SKM-1 treated with dmso at 0.1 percent for 144 hours (cell line): ENCODE measurements around the gene DOK7.
"Not testable (repeated sequence)": the region's sequence is repeated elsewhere in the genome, so short reads cannot be mapped to it uniquely, and the experiment has no call there.

Source experiments
- DNase-seq: peaks from one replicate; lab custom pipeline; 2025; ENCODE audit not compliant: unreplicated experiment; lab: John Stamatoyannopoulos, UW

Gene DOK7

DNA sequence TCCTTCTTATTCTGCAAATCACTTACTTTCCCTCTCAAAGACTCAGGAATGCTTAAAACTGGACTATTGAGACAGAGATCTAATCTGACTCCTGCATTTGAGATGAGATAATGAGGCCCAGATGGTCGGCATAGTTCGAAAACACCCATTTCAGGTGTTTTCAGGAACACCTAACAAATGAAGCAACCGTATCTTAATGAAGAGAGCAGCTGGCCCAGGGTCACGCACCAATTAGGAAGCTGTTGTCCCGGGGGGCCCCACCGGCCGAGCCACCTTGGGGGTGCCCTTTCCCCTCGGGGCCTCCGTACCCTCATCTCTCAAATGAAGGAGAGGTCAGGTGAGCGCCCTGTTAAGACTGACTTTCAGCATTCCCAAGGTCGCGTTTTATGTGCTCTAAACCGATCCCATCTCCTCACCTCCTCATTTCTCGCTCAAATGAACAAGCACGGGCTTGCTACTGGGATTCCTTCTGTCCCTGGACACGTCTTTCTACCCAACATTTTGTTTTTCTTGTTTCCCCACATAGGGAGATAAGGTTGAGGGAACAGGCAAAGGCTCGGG lies 68.3 kb downstream of the DOK7 start:
- DNase-seq: no peak

DNA sequence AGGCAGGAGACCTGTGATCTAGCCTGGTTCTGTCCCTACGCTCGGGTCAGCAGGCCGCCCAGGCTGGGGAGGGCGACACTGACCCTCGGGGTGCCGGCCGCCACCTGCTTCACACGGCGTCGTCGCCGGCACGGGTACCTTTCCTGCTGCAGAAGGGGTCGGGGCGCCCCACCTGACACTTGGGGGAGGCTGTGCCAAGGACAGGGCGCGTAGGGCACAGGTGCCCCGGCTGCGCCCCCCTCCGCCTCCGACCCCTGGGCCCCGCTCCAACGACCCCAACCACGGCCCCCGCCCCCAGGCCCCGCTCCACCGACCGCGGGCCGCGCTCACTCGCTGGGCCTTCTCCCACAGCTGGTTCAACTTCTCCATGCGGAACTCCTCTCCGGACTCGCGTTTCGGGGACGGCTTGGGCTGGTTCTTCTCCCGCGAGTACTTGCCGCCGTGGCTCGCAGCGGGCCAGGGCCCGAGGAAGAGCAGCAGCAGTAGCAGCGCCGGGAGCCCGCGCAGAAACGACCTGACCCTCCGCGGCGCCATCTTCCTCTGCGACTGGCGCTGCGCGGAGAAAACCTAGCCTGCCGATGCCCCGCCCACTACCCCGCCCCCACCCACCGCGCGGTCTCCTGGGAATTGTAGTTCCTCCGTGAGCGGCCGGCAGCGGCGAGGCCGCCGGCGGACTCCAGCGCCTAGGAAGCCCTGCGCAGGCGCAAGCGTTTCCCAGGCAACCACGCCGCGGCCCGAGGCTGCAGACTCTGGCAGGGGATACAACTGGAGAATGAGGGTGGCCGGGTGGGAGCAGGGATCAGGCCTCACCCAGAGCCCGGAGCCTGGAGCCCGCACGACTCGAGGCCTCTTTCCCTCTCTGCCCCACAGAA lies 69.0 kb downstream of the DOK7 start, which contains the start of gene LRPAP1:
LRPAP1 (minus strand) TSS at position 544 of the 872 bp plus-strand sequence; CDS start at position 534, 10 bp downstream.
- peak; percentile 86 for DNase-seq

DNA sequence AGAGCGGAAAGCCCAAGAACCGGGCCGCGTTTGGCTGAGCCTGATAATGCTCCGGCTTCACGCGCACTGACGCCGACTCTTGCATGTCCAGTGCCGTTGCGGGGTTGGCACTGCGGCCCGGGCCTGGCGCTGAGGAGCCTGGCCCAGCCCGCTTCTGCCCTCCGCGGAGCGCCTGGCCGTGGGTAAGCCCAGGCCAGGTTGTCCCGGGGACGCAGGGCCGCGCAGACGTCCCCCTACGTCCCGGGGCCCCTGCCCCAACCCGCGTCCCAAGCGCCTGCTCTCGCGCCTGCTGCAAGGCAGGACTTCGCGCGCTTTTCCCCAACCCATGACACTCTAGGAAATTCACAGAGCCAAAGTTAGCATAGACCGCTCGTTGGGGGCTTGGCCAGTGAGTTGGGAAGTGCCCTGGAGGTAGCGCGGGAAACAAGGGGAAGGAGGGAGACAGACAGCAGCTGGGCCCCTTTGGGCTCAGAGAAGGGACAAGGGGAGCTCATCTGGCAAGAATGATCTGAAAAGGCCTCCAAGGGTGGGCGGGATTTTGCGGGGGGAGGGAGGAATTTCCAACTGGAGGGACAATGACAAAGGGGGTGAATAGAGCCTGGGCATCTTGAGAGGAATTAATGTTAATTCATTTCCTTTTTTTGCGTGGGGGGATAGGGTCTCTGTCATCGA lies 69.8 kb downstream of the DOK7 start:
- DNase-seq: no peak

DNA sequence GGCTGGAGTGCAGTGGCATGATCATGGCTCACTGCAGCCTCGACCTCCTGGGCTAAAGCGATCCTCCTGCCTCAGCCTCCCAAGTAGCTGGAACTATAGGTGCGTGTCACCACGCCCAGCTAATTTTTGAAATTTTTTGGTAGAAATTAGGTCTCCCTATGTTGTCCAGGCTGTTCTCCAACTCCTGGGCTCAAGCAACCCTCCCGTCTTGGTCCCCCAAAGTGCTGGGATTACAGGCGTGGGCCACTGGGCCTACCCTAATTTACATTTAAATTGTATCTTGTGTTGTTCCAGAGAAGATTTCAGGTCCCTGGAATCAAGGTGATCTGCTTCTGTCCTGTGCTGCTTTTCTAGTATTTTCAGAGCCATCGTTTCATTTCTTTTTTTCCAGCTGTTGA lies 70.3 kb downstream of the DOK7 start:
- DNase-seq: no peak

DNA sequence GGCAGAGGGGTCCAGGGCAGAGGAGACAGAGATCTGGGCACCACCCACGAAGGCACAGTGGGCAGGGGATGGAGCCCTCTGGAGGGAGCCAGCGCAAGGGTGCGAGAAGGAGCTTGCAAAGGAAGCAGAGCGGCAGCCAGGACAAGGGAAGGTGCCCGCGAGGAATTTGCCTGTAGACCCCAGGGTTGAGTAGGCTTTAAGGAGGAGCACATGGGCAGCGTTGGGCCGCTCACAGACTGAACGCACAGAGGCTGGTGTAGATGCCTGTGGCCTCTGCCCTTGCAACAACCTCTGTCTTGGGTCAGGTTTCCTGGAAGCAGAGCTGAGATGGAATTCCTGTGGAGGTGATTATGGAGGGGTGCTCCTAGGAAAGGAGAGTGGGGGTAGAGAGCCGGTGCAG lies 72.7 kb downstream of the DOK7 start:
- not testable (repeated sequence) for DNase-seq

DNA sequence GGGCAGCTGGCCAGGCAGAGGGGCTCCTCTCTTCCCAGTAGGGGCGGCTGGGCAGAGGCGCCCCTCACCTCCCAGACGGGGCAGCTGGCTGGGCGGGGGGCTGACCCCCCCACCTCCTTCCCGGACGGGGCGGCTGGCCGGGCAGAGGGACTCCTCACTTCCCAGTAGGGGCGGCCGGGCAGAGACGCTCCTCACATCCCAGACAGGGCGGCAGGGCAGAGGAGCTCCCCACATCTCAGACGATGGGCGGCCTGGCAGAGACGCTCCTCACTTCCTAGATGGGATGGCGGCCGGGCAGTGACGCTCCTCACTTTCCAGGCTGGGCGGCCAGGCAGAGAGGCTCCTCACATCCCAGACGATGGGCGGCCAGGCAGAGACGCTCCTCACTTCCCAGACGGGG lies 75.8 kb downstream of the DOK7 start:
- DNase-seq: not testable (repeated sequence)

DNA sequence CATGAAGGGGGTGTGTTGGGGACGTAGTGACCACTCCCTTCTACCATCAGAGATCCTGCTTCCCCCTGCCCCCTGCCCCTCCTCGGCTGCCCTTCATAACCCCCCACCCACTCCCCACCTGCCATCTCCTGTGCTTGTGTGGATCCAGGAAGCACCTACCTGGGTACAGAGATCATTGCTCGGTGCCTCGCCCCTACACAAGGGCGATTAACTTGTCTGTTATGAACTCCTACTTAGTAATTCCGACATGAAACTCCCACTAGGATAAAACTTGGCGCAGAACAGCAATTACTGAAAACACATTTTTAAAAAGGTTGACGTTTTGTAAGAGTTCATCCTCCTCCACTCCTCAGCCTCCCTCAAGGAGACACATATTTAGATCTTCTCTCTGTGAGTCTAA lies 80.3 kb downstream of the DOK7 start:
- not testable (repeated sequence) for DNase-seq
